ENCODE data around the gene NR3C2.
"Not testable (repeated sequence)": the region's sequence is repeated elsewhere in the genome, so short reads cannot be mapped to it uniquely, and the experiment has no call there.

The NR3C2 gene

DNA sequence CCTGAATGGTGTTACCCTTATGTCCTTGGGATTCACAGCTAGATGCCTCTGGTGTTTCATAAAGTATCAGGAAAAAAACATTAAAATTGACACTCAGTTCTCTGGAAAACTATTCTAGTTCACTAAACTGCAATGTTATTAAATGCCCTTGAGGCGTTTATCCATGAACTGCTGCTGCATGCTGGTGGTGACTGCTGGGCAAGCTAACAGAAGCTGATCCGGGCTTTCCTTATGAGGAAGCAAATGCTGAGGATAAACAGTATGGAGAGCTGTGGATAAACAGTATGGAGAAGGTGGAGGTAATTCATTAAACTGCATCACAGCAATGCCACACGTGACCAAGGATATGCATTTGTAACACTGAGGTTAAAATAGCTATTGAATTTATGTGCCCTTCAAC is 227.0 kb downstream of the NR3C2 start:
- no peak for DNase-seq (ENCODE audit: low spot score)

DNA sequence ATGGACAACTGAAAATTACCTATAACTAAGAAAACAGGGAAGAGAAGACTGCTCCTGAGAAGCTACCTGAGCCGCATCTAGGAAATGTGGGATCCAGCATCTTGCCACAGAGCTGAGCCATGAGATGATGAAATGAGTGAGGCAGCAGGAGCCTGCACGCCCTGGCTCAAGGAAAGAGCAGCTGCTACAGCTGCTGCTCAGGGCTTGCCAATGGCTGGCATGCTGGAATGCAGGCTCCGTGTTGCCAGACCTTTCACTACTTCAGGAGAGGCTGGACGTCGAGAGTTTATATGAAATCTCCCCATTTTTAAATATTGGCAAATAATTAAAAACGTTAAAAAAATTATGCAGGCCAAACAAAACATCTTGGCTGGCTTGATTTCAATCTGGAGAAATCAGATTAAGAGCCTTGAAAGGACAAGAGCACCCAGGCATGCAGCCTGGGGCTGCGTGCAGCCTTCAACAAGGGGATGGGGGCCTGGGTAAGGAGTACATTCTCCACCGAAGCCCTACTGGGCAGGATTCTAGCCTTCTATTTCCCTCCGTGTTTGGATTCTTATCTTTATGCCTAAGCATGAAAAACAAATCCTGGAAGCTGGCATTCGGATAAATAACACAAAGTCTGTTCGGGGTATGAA is 227.6 kb downstream of the NR3C2 start:
- DNase-seq (ENCODE audit: low spot score): no peak

- no peak for DNase-seq (ENCODE audit: low spot score)
Measured at GRCh38 chr4:148211533-148211932, 230.7 kb downstream of the NR3C2 start.

DNA sequence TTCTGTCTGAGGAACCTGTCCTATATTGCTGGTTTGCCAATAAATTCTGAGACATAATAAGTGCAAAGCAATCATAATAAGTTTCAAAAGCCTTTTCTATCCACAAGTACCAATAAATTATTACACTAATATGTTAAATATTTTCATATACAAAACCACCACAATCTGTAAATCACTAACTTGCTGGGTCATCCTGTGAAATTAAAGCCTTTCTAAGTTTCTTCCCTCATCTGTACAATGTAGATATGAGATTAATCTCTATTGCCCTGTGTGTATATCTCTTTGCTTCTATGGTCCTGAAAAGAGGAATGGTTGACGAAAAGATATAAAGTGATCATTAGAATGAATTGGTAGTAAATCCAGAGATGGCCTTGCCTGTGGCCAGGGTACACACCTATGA is 231.6 kb downstream of the NR3C2 start:
- DNase-seq (ENCODE audit: low spot score): no peak

DNA sequence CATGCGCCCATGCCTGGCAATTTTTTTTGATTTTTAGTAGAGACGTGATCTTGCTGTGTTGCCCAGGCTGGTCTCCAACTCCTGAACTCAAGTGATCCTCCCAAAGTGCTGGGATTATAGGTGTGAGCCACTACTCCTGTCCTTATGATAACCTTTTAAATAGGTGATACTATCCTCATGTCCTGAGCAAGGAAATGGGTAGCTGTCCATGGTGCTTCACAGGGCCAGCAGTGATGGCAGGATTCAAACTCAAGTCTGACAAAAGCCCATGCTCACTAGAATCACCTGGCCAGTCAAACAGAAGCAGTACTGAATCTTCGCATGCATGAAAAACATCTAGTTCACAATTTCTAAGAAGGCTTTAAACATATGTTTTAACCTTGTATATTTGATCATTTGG is 235.1 kb downstream of the NR3C2 start:
- no peak for DNase-seq (ENCODE audit: low spot score)

- no peak for DNase-seq (ENCODE audit: low spot score)
Measured at GRCh38 chr4:148205476-148205875, 236.7 kb downstream of the NR3C2 start.

GRCh38 chr4:148204892-148205291 is 237.3 kb downstream of the NR3C2 start:
- no peak for DNase-seq (ENCODE audit: low spot score)

DNA sequence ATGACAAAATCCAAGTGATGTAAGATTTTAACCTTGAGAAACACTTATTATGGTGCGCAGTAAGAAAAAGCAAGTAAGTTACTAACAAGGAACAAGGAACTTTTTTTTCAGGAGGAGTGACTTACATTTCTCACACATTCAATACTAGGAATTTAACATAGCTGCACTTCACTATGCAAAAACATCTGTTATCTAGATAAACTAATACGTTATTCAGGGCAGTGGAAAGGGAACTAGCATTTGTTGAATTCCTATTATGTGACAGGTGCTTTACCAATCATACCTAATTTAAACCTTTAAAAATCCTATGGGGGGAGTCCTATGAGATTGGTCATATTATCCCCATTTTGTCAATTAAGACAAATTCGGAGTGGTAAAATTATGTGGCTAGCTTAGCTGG is 238.0 kb downstream of the NR3C2 start:
- no peak for DNase-seq (ENCODE audit: low spot score)

DNA sequence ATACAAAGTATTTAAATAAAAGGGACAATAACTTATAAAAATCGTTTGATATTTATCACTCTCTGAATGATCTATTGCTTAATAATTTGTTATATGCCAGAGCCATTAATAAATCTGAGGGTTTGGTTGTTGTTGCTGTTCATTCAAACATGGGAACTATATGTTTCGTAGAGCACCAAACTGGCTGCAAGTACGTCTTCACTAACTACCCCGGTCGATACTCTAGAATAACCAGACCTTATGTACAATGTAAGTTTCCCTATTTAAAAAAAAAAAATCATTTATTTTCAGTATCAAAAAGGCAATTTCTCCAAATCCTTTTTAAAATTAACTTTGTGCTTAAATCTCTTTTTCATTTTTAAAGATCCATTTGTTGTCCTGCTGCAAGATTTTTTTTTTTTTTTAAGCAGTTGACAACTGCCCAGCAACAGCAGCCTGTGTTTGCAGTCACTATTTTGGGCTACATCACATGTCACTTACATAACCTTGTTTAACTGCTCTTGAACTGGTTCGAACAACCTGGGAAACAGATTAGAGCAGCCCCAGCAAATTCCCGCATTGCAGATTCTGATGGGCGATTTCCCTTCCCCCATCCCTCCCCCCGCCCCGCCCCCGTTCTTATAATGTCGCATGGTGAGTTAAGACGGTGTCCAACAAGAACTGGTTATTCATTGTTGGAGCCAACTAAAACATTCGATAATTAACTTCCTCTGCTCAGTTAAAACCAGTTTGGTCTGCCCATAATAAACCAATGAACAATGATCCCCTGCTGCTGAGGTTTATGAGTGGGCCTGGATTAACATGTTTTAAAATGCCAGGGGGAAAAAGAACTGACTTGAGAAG is 238.9 kb downstream of the NR3C2 start:
- no peak for DNase-seq (ENCODE audit: low spot score)

DNA sequence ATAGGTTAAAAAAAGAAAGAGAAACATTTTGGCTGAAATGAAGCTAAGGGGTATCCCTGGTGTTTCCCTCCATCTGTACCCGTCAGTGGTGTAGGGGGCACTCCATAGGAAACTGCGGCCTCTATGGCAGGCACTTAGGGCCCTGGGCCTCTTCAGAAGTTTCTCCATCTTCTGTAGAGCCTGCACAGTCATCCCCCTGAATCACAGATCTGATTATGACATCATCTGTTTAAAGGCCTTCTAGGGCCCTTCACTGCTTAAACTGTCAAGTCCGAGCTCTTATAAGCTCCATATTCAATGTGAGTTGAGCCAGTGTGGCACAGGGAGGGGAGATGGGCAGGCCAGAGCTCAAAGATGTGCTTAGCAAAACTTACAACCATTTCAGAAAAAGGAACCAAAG is 241.3 kb downstream of the NR3C2 start:
- no peak for DNase-seq (ENCODE audit: low spot score)

- no peak for DNase-seq (ENCODE audit: low spot score)
Measured at GRCh38 chr4:148196164-148196563, 246.1 kb downstream of the NR3C2 start.

DNA sequence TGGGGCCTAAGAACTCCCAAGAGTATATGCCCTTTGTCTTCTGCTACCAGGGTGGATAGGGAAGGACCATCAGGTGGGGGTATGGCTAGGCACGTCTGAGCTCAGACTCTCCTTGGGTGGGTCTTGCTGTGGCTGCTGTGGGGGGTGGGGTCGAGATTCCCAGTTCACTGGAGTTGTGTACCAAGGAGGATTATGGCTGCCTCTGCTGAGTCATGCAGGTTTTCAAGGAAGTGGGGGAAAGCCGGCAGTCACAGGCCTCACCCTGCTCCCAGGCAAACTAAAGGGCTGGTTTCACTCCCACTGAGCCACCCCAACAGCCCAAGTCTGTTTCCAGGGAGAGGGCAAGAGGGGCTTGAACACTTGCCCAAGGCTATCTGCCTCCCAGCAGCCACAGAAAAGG is 249.7 kb downstream of the NR3C2 start:
- no peak for DNase-seq (ENCODE audit: low spot score)

- not testable (repeated sequence) for DNase-seq (ENCODE audit: low spot score)
Measured at GRCh38 chr4:148187454-148188222, 254.6 kb downstream of the NR3C2 start.

DNA sequence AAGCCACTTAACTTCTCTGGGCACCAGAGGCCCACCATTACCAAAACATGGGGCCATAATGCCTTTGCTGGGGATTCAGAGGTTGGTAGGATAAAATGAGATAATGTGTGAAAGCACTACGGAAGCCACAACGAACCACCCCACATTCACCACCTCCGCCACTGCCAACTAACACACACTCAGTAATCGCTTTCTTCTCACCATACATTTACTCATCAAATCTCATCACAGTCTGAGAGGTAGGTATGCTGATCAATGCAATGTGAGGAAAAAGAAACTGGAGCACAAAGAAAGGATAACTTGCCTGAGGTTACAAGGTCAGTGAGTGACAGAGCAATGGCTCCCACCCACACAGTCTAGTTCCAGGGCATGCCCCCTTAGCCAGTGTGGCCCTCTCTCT is 257.3 kb downstream of the NR3C2 start:
- DNase-seq (ENCODE audit: low spot score): no peak

DNA sequence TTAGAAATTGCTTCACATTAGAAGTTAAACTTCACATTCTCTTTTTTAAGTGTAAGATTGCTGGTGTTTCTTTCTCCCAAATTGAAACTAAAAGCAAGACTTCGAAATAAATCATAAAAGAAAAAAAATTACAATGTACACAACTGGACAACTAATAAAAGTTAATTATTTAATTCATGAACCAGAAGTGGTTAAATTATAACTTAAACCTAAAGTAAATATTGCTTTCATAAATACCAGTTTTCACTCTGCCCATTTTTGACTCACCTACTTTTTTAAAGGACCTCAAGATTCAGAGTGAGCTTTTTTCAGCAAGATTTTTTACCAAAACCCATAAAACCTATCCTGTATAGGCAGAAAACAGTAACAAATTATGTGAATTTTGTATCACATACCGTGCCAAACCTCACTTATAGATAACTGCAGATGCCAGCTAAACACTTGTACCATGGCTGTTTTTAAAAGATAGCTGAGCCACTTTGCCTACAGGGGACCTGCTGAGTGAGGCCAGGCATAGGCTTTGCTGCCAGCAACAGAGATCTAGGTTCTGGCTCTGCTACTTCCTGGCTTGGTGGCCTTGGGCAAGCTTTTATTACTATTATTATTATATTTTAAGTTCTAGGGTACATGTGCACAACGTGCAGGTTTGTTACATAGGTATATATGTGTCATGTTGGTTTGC is 259.8 kb downstream of the NR3C2 start:
- DNase-seq (ENCODE audit: low spot score): no peak

- no peak for DNase-seq (ENCODE audit: low spot score)
Measured at GRCh38 chr4:148173397-148174017, 268.7 kb downstream of the NR3C2 start.

- DNase-seq (ENCODE audit: low spot score): no peak
Measured at GRCh38 chr4:148171596-148171995, 270.6 kb downstream of the NR3C2 start.

- no peak for DNase-seq (ENCODE audit: low spot score)
Measured at GRCh38 chr4:148170408-148171365, 271.5 kb downstream of the NR3C2 start.

GRCh38 chr4:148166132-148166591 is 276.1 kb downstream of the NR3C2 start:
- no peak for DNase-seq (ENCODE audit: low spot score)

DNA sequence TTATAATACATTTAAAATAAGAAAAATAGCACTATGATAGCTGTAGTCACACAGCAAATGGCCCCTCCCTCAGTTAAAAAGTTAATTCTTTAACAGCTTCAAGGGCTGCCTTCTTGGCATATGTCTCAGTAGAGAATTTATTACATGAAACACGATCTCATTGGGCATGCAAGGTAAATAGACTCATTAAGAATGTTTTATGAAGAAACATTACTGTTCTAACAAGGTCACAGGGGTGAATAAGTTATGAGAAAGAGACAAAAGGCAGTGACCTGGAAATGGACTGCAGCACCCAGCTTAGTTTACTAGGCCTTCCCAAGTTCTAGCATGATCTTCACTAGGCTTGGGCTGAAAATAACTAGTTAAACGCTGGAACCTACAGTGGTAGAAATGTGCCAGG is 277.7 kb downstream of the NR3C2 start:
- DNase-seq (ENCODE audit: low spot score): no peak

GRCh38 chr4:148162991-148163390 is 279.2 kb downstream of the NR3C2 start:
- DNase-seq (ENCODE audit: low spot score): no peak

All from HuH-7.5 (cell line).